SK-N-SH (cell line): ENCODE results near the gene SGSH. TPM values are rescaled to one million over a fixed set of nuclear protein-coding genes. Genes with fewer than 3 reads are reported as not detected.

Experiments used
- CTCF ChIA-PET: fragments of 300-600, 350-600 bp; formaldehyde crosslinking; extraction: SDS; loops from one replicate; lab custom pipeline; 2021; lab: Yijun Ruan, JAX
- POLR2A ChIA-PET: fragments of 350-600 bp; sonication (Branson Sonifier 250); formaldehyde crosslinking; extraction: SDS; loops from one replicate; lab custom pipeline; 2020; ENCODE audit warnings: antibody characterized with exemption, inconsistent platforms; lab: Yijun Ruan, JAX
- DNase-seq: peaks from one replicate; pipeline ENCODE4 v3.0.0; 2012
- H2AFZ ChIP-seq: fragments of 200-600 bp; sonication (generic); 2 replicates; pipeline ENCODE4 v1.8.1; 2016; ENCODE audit warnings: antibody characterized with exemption, mild to moderate bottlenecking, low read depth
- H3F3A ChIP-seq: fragments of 200-600 bp; sonication (generic); replicated peaks from 2 replicates; pipeline ENCODE3; 2016; ENCODE audit warnings: antibody characterized with exemption, mild to moderate bottlenecking; ENCODE audit not compliant: insufficient read depth
- H3K27ac ChIP-seq, 2 experiments: fragments of 200-500 bp in 1 of 2; fragments of 200-600 bp in 1 of 2; sonication (Bioruptor generic) in 1 of 2; sonication (generic), shearing (Covaris generic) in 1 of 2; 2 replicates each; pipeline versions ENCODE4 v1.5.1 to v1.6.1; 2014 to 2016; ENCODE audit warnings: low read depth in 2 of 2, inconsistent platforms in 1 of 2, low read length in 1 of 2, mild to moderate bottlenecking in 1 of 2, mixed read lengths in 1 of 2
- H3K27me3 ChIP-seq: fragments of 200-600 bp; sonication (generic), shearing (Covaris generic); 2 replicates; pipeline ENCODE4 v1.6.1; 2016; ENCODE audit warnings: mixed run types; ENCODE audit not compliant: insufficient read depth
- H3K36me3 ChIP-seq, 2 experiments: fragments of 200-500 bp in 1 of 2; fragments of 200-600 bp in 1 of 2; sonication (Bioruptor generic) in 1 of 2; sonication (generic) in 1 of 2; replicated peaks in 1 of 2; 2 replicates each; pipeline versions ENCODE3 to v1.5.1; 2014 to 2016; ENCODE audit warnings: low read length in 1 of 2, mild to moderate bottlenecking in 1 of 2; ENCODE audit not compliant: insufficient read depth in 2 of 2, control insufficient read depth in 1 of 2
- H3K4me1 ChIP-seq, 2 experiments: fragments of 200-500 bp in 1 of 2; fragments of 200-600 bp in 1 of 2; sonication (Bioruptor generic) in 1 of 2; sonication (generic), shearing (Covaris generic) in 1 of 2; 2 replicates each; pipeline versions ENCODE4 v1.5.1 to v1.6.1; 2014 to 2016; ENCODE audit warnings: low read depth in 1 of 2, low read length in 1 of 2, mixed run types in 1 of 2; ENCODE audit not compliant: insufficient read depth in 2 of 2, control insufficient read depth in 1 of 2
- H3K4me2 ChIP-seq: fragments of 200-600 bp; sonication (generic), shearing (Covaris generic); 2 replicates; pipeline ENCODE4 v1.6.1; 2017; ENCODE audit warnings: mixed run types
- H3K4me3 ChIP-seq, 2 experiments: fragments of 200-500 bp in 1 of 2; fragments of 200-600 bp in 1 of 2; sonication (Bioruptor generic) in 1 of 2; sonication (generic), shearing (Covaris generic) in 1 of 2; 2 replicates each; pipeline versions ENCODE4 v1.5.1 to v1.8.1; 2014 to 2016; ENCODE audit warnings: low read depth in 2 of 2, inconsistent platforms in 1 of 2, low read length in 1 of 2, mild to moderate bottlenecking in 1 of 2, mixed read lengths in 1 of 2, moderate library complexity in 1 of 2
- H3K79me2 ChIP-seq: fragments of 200-600 bp; sonication (generic); 2 replicates; pipeline ENCODE4 v1.8.1; 2017; ENCODE audit warnings: mild to moderate bottlenecking; ENCODE audit not compliant: insufficient read depth
- H3K9ac ChIP-seq: fragments of 200-600 bp; sonication (generic); 2 replicates; pipeline ENCODE4 v1.6.1; 2017; ENCODE audit warnings: mixed run types
- H3K9me2 ChIP-seq: fragments of 200-600 bp; sonication (generic); 2 replicates; pipeline ENCODE4 v1.6.1; 2017; ENCODE audit warnings: mixed run types
- H3K9me3 ChIP-seq: fragments of 200-600 bp; sonication (generic); 2 replicates; pipeline ENCODE4 v1.6.1; 2017; ENCODE audit warnings: mixed run types, mild to moderate bottlenecking, moderate library complexity
- H4K20me1 ChIP-seq: fragments of 200-600 bp; sonication (generic); 2 replicates; pipeline ENCODE4 v1.6.1; 2017; ENCODE audit warnings: mild to moderate bottlenecking, mixed run types; ENCODE audit not compliant: insufficient read depth
- CHD2 ChIP-seq: fragments of 150-350 bp; IDR thresholded peaks from 2 replicates; pipeline ENCODE4 v1.6.1; 2018; ENCODE audit warnings: low read length; ENCODE audit not compliant: partially characterized antibody
- CTCF ChIP-seq: fragments of 200-600 bp; sonication (generic); IDR thresholded peaks from 2 replicates; pipeline ENCODE4 v1.6.1; 2017; ENCODE audit warnings: antibody characterized with exemption, mild to moderate bottlenecking, moderate library complexity
- EP300 ChIP-seq, 2 experiments: IDR thresholded peaks; 2 replicates each; pipeline versions ENCODE4 v1.4.0 to v1.6.1; 2012; ENCODE audit warnings: borderline replicate concordance in 1 of 2, low read depth in 1 of 2, low read length in 1 of 2
- FOSL2 ChIP-seq: IDR thresholded peaks from 2 replicates; pipeline ENCODE4 v1.4.0; 2012; ENCODE audit warnings: low read depth, mild to moderate bottlenecking, moderate library complexity, borderline replicate concordance
- FOXJ3 ChIP-seq: sonication (generic); formaldehyde crosslinking; IDR thresholded peaks from 2 replicates; pipeline ENCODE4 v1.5.1; 2020; ENCODE audit warnings: mild to moderate bottlenecking, missing genetic modification reagents
- FOXM1 ChIP-seq: IDR thresholded peaks from 2 replicates; pipeline ENCODE4 v1.4.0; 2012; ENCODE audit warnings: low read depth, mild to moderate bottlenecking
- NFIC ChIP-seq: IDR thresholded peaks from 2 replicates; pipeline ENCODE4 v1.4.0; 2012; ENCODE audit warnings: borderline replicate concordance
- RAD21 ChIP-seq: IDR thresholded peaks from 2 replicates; pipeline ENCODE4 v1.6.1; 2012; ENCODE audit warnings: mild to moderate bottlenecking, low read length
- REST ChIP-seq: IDR thresholded peaks from 2 replicates; pipeline ENCODE4 v1.6.1; 2012; ENCODE audit warnings: mild to moderate bottlenecking, low read depth, low read length, moderate library complexity
- RXRA ChIP-seq: IDR thresholded peaks from 2 replicates; pipeline ENCODE4 v1.4.0; 2012; ENCODE audit warnings: low read depth, mild to moderate bottlenecking, borderline replicate concordance
- SMC3 ChIP-seq: IDR thresholded peaks from 2 replicates; pipeline ENCODE4 v1.6.1; 2012; ENCODE audit warnings: low read depth, low read length, improper control_type of control experiment
- TCF12 ChIP-seq: IDR thresholded peaks from 2 replicates; pipeline ENCODE4 v1.4.0; 2012
- USF2 ChIP-seq: fragments of 150-350 bp; IDR thresholded peaks from 2 replicates; pipeline ENCODE4 v1.6.1; 2017; ENCODE audit warnings: antibody characterized with exemption, low read length, low read depth, borderline replicate concordance
- YY1 ChIP-seq: IDR thresholded peaks from 2 replicates; pipeline ENCODE4 v1.4.0; 2012; ENCODE audit warnings: low read depth, mild to moderate bottlenecking
- ZBTB33 ChIP-seq: IDR thresholded peaks from 2 replicates; pipeline ENCODE4 v1.4.0; 2012; ENCODE audit warnings: low read depth, borderline replicate concordance
- WGBS: methylation state at CpG from one replicate; pipeline ENCODE4 v1.1.6; 2017; ENCODE audit warnings: low lambda C conversion rate; 5-methylcytosine and 5-hydroxymethylcytosine counted together
- polyA plus RNA-seq, 3 experiments: library from polyadenylated mRNA; depleted of rRNA; stranded (reverse); fragments of >200 nt; gene quantifications; 2 replicates each; pipeline ENCODE4 v1.2.3, GENCODE V29; 2012

Gene SGSH
- polyA plus RNA-seq, 1 of the 3 experiments (the other 2 are of a cell fraction): 161 TPM

- no peak for TF ChIP-seq ZBTB33
- no peak for TF ChIP-seq FOXJ3 (CRISPR knock-in tag)
- TF ChIP-seq USF2: no peak
- no peak for TF ChIP-seq CTCF
- TF ChIP-seq TCF12: no peak
- no peak for TF ChIP-seq RXRA
- TF ChIP-seq RAD21: no peak
- TF ChIP-seq YY1: no peak
These were observed 55.9 kb downstream of the SGSH start (continued) for GRCh38 chr17:80164185-80164584.

- no peak overlapping the region for H3K27ac ChIP-seq
- WGBS: 93% methylated on average over 4 of the region's 4 CpGs
- POLR2A ChIA-PET: no interaction called here
- peaks cover 0 to 14% of the 10 kb centered on the region in 2 experiments; a peak in 1 of 4 replicates for H3K4me1 ChIP-seq
- H3K36me3 ChIP-seq: no peaks in the 10 kb centered on the region
- no peak overlapping the region for H3K4me3 ChIP-seq
- no peak for DNase-seq
- H3K4me2 ChIP-seq: no peak overlapping the region
- no peak overlapping the region for H3K9ac ChIP-seq
- H3K27me3 ChIP-seq: no peaks in the 10 kb centered on the region
- H3F3A ChIP-seq: no peaks in the 10 kb centered on the region
- CTCF ChIA-PET: interaction anchor here (0.7 to 1.2 kb wide), 4 partner anchors 13 to 155 kb away, joined by 3 to 4 read pairs (median 3); partner anchors contain the start of gene GAA
- TF ChIP-seq FOXM1: no peak
- TF ChIP-seq SMC3: no peak
- TF ChIP-seq YY1: no peak
- TF ChIP-seq RAD21: no peak
- TF ChIP-seq REST: no peak
- no peak for TF ChIP-seq CHD2
- no peak for TF ChIP-seq FOSL2
- TF ChIP-seq NFIC: no peak
- TF ChIP-seq USF2: no peak
- TF ChIP-seq EP300 (IDR thresholded peaks at IDR 0.05; ENCODE audit: borderline replicate concordance in 1 of 2, low read depth in 1 of 2, low read length in 1 of 2): no peak
- no peak for TF ChIP-seq ZBTB33
- H3K9me2 ChIP-seq: no peaks in the 10 kb centered on the region
- H2AFZ ChIP-seq: no peak overlapping the region
- H3K9me3 ChIP-seq: no peaks in the 10 kb centered on the region
- no peaks in the 10 kb centered on the region for H3K79me2 ChIP-seq
- H4K20me1 ChIP-seq: no peaks in the 10 kb centered on the region
These were observed 56.8 kb downstream of the SGSH start for GRCh38 chr17:80163336-80163735.
